GM18868 (cell line): ENCODE measurements around the gene SSTR5.
"Not testable (repeated sequence)": the region's sequence is repeated elsewhere in the genome, so short reads cannot be mapped to it uniquely, and the experiment has no call there.

Experiments used
- ATAC-seq: cut with Tn5 transposase; IDR thresholded peaks from one replicate; pipeline ENCODE4 v1.9.1; 2021; ENCODE audit warnings: mild to moderate bottlenecking, moderate library complexity; ENCODE audit not compliant: unreplicated experiment

SSTR5 gene

GRCh38 chr16:1072526-1073261, at the start of gene SSTR5:
SSTR5 (plus strand) TSS chr16:1072747; CDS start chr16:1078869, 6,122 bp downstream.
- ATAC-seq: no peak

DNA sequence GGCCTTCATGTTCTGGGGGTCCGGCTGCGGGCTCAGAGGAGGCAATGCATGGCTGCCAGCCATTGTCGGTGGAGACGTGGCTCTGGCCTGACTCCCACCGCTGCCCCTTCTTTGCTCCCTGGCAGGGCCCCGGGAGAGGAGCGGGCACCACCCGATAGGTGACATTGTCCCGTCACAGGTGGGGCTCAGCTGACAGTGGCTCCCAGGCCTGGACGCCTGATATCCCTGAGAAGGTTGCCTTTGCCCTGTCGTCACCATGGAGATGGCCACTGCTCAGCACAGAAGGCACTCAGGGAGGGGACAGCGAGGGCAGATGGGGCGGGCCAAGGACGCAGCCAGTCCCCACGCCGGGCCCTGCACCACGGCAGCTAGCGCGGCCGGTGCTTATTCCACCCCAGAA, 48.4 kb upstream of the SSTR5 start:
- no peak for ATAC-seq

DNA sequence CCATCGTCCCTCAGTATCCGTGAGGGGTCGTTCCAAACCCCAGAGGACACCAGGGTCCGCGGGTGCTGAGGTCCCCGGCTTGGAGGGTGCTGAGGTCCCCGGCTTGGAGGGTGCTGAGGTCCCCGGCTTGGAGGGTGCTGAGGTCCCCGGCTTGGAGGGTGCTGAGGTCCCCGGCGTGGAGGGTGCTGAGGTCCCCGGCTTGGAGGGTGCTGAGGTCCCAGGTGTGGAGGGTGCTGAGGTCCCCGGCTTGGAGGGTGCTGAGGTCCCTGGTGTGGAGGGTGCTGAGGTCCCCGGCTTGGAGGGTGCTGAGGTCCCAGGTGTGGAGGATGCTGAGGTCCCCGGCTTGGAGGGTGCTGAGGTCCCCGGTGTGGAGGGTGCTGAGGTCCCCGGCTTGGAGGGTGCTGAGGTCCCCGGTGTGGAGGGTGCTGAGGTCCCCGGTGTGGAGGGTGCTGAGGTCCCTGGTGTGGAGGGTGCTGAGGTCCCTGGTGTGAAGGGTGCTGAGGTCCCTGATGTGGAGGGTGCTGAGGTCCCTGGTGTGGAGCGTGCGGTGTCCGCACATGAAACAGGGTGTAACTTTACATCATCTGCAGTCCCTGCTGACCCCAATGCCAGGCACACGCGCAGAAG, 47.3 kb upstream of the SSTR5 start:
- not testable (repeated sequence) for ATAC-seq

DNA sequence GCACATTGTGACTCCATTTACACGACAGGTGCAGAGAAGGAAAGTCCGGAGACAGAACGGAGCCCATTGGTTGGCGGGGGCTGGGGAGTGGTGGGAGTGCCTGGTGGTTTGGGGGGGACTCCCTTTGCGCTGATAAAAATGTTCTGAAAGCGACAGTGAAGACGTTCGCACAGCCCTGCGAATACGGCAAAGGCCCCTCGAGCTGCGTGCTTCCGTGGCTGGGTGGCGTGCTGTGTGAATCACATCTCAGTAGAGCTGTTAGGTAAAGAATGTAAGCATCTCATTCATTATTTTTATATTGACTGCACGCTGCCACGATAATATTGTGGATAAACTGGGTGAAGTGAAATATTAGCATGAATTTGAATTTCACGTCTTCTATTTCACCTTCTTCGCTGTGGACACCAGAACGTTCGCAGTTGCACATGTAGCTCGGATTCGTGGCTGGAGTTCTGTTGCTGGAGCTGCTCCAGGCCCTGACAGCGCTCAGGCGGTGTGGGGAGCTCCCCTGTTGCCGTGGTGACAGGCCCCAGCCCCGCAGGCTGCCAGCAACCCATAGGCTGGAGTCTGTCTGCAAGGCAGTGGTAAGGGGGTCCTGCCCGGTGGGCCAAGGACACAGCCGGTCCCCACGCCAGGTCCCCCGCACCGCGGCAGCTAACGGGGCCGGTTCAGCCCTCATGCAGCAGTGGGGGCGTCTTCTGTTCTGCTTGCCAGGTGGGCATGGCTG, 46.3 kb upstream of the SSTR5 start:
- no peak for ATAC-seq

DNA sequence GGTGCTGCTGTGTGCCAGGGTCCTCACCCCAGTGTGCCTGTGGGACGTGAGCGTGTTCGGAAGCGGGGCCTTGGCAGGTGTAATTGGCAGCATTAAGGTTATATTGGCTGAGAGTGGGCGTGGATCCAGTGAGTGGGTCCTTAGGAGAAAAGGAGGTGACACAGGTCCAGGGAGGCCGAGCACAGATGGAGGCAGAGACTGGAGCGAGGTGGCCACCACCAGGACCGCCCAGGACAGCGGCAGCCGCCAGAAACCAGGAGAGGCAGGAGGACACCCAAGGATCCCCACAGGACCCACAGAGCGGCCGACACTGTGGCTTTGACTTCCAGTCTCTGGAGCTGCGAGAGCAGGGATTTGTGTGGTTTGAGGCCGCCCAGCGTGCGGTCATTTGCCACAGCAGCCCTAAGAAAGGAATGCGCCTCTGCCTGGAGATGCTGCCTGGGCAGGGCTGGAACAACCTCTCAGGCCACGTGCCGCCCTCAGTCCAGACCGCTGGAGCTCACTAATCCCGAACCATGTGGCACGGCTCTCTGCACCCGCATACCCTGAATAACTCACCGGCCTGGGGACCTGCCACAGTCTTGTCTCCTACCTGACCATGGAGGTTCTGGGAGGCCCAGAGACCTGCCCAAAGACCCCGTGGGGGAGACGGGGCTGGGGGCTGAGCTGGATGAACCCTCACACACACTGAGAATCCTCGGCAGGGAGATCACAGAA, 45.6 kb upstream of the SSTR5 start:
- no peak for ATAC-seq

- no peak for ATAC-seq
Observed at GRCh38 chr16:1027501-1027815, 45.1 kb upstream of the SSTR5 start.

DNA sequence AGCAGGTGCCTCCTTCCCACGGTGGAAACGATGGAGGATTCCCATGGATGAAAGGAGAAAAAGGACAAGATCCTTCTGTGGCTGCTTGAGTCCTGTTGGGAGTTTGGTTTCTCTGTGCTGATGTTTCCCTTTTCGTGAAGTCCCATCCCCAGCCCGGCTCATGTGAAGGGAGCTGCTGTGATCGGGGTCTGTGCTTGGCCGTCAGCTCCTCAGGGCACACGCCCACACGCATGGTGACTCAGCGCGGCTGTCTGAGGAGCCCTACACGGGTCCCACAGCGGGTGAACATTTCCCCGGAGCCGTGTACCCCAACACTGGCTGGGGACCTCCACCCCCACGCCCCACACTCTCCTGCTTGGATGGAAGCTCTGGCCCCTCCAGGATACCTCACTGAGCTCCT, 44.5 kb upstream of the SSTR5 start:
- ATAC-seq: no peak

DNA sequence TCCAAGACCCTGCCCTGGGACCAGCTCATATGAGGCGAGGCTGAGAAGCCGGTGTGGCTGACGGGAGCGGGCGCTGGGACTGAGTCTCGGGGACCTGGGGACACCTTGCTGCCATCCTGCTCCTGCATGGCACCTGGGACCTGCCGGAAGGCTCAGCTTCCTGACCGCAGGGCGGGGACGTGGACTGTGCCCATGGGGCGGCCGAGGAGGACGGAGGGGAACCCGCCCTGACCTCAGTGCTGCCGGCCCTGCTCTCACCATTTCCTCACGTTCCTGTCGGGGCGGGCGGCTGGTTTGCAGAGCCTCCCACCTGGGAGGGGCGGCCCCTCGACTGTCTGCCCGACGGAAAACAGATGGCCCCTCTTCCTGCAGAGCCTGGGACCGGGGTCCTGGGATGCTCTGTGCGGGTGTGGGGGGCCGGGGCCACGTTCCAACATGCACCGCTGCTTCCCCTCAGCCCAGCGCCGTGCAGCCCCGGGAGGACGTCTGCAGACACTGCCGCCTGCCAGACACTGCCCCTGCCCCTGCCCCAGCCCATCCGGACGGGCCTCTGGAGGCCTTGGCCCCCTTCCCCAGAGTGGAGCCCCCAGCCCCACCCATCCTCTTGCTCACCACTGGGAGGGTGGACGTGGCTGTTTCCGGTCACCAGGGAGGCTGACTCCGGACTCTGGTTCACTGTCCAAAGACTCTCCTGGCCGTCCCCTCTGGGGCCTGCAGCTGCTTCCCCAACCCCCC, 43.9 kb upstream of the SSTR5 start:
- no peak for ATAC-seq

- ATAC-seq: no peak
Observed at GRCh38 chr16:1029259-1029545, 43.3 kb upstream of the SSTR5 start.

DNA sequence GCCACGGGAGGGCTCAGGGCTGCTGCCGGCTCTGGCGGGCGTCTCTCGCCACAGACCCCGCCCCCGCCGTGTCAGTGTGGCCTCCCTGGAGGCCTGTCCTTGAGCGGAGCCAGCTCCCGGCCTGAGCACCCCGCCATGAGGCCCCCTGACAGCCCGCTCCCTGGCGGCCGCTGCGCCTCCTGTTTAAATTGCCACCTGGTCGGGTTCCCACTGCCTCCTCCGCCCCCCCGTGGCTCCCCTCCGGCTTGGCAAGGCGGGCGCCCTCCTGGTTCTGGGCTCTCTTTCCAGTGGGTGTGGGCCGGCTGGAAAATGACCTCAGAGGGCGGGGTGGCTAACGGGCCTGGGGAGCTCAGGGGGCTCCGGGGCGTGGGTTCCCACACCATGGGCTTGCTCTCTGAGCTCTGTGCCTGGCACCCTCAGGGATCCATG, 42.1 kb upstream of the SSTR5 start:
- no peak for ATAC-seq

DNA sequence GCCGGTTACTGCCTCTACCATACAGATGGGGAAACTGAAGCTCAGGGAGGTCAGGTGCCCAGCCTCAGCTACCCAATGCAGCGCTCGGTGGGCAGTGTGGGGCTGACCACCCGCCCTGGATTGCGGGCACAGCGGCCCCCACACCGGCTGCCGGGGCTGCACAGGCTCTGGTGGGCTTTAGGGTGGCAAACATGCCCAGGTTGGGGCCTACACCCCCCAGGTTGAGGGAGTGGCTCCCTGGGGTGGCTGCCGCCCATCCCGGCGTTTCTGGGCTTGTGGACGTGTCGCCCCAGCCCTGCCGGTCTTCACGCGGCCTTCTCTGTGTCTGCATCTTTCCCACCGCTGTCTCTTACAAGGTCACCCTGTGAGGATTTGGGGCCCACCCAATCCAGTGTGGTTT, 40.9 kb upstream of the SSTR5 start:
- no peak for ATAC-seq

DNA sequence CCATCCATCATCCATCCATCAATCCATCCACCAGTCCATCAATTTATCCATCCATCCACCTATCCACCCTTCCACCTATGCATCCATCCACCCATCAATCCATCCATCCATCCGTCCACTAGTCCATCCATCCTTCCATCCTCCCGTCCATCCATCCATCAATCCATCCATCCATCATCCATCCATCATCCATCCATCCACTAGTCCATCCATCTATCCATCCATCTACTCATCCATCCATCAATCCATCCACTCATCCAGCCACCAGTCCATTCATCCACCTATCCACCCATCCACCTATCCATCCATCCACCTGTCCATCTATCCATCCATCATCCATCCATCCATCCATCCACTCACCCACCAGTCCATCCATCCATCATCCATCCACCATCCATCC, 39.9 kb upstream of the SSTR5 start:
- no peak for ATAC-seq

DNA sequence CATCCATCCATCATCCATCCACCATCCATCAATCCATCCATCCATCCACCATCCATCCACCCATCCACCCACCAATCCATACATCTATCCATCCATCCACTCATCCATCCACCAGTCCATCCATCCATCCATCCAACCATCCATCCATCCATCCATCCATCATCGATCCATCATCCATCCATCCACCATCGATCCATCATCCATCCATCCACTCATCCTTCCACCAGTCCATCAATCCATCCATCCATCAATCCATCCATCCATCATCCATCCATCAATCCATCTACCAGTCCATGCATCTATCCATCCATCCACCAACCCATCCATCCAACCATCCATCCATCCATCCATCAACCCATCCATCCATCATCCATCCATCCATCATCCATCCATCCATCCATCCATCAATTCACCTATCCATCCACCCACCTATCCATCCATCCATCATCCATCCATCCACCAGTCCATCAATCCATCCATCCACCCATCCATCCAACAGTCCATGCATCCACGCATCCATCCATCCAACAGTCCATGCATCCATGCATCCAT, 39.3 kb upstream of the SSTR5 start:
- ATAC-seq: no peak

GRCh38 chr16:1034230-1035065, 38.1 kb upstream of the SSTR5 start:
- no peak for ATAC-seq

- no peak for ATAC-seq
Observed at GRCh38 chr16:1035066-1035415, 37.5 kb upstream of the SSTR5 start.

- no peak for ATAC-seq
Observed at GRCh38 chr16:1036166-1036565, 36.4 kb upstream of the SSTR5 start.

- ATAC-seq: no peak
Observed at GRCh38 chr16:1036726-1037393, 35.7 kb upstream of the SSTR5 start.

DNA sequence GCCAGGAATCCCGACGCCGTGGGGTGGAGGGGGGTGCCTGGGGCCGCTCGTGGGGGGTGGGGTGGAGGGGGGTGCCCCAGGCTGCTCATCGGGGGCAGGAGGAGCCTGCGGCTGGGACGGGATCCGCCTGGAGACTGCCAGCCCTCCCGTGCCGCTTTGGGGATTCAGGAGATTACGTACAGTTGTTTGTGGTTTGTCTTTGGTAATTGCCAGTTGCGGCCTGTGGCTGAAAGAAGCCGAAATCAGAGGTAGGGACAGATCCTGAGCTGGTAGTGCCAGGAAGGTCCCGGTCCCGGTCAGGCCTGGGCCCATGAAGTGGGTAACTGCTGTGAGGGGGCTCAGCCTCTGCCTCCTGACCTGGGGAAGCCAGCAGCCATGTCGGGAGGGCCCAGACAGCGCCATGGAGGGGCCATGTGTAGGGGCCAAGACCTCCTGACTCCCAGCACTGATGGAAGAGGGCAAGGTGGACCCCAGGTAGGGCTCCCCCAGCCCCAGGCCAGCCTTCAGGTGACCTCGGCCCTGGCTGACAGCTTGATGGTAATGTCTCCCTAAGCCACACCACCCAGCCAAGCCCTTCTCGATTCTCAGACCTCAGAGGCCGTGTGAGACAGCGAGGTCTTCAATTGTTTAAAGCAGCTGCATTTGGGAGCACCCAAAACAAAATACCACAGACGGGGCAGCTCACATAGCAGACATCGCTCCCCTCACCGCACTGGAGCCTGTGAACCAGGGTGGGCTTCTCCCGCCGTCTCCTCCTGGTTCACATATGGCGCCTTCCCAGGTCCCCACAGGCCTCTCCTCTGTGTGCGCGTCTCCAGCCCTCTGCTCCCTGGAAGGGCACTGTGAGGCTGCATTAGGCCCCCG, 34.9 kb upstream of the SSTR5 start:
- ATAC-seq: no peak

GRCh38 chr16:1038932-1039331, 33.6 kb upstream of the SSTR5 start:
- no peak for ATAC-seq
